Esophagus muscularis mucosa (tissue), 4 donors: ENCODE results near the gene UBE2G2.

Experiments
- CTCF ChIP-seq, 3 experiments: fragments of 200-600 bp in 2 of 3; fragments of 450-650 bp in 1 of 3; sonication (generic) in 2 of 3; IDR thresholded peaks; one replicate each; pipeline ENCODE4 v1.5.1; 2017 to 2019; ENCODE audit warnings: antibody characterized with exemption in 3 of 3, mild to moderate bottlenecking in 2 of 3, moderate library complexity in 1 of 3
- EP300 ChIP-seq: sonication (generic); formaldehyde crosslinking; IDR thresholded peaks from one replicate; pipeline ENCODE4 v1.6.1; 2017; ENCODE audit warnings: antibody characterized with exemption
- POLR2A ChIP-seq: fragments of 450-650 bp; IDR thresholded peaks from one replicate; pipeline ENCODE4 v1.6.1; 2017; ENCODE audit warnings: antibody characterized with exemption, moderate library complexity, mild to moderate bottlenecking, low read depth
- POLR2AphosphoS5 ChIP-seq, 2 donors: sonication (generic); formaldehyde crosslinking; IDR thresholded peaks; one replicate each; pipeline ENCODE4 v1.6.1; 2017; ENCODE audit warnings: antibody characterized with exemption in 2 of 2

GRCh38 chr21:44793592-44794374 is 7.8 kb downstream of the UBE2G2 start:
- TF ChIP-seq CTCF (IDR thresholded peaks at IDR 0.05): no peak
- no peak for TF ChIP-seq POLR2A
- no peak for TF ChIP-seq POLR2AphosphoS5 (IDR thresholded peaks at IDR 0.05)
- no peak for TF ChIP-seq EP300
